Stimulated activated CD4-positive, alpha-beta T cell treated with anti-CD3 and anti-CD28 coated beads, Interleukin-4, amount 100 ng/mL, for 48 hours (primary cell): ENCODE data around the gene FBH1.
"Not testable (repeated sequence)": the region's sequence is repeated elsewhere in the genome, so short reads cannot be mapped to it uniquely, and the experiment has no call there.

ENCODE experiments used
- DNase-seq, 2 donors: peaks; one replicate each; pipeline ENCODE4 v3.0.0-alpha.2; 2020; ENCODE audit warnings: low read depth in 2 of 2

Gene FBH1

DNA sequence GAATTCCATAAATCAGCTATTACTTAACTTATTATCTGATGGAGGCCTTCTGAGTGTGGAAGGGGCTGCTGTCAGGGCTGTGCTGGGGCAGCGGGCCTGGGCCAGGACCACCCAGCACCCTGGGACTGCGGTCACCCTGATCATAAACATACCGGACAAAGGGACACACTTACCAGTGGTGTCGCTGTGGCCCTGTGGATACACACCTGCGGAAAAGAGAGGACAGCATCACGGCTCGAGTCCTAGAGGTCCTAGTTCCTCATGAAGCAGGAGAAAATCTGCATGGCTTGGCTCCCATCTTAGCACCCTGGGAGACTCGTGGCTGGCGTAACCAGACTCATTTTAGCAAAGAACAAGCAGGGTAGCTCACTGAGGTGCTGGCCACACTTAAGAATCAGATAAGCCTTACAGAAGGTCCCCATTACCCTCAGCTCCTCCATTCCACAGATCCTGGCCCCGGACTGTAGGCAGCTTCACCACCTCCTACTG lies 69.6 kb downstream of the FBH1 start:
- DNase-seq, result no peak

DNA sequence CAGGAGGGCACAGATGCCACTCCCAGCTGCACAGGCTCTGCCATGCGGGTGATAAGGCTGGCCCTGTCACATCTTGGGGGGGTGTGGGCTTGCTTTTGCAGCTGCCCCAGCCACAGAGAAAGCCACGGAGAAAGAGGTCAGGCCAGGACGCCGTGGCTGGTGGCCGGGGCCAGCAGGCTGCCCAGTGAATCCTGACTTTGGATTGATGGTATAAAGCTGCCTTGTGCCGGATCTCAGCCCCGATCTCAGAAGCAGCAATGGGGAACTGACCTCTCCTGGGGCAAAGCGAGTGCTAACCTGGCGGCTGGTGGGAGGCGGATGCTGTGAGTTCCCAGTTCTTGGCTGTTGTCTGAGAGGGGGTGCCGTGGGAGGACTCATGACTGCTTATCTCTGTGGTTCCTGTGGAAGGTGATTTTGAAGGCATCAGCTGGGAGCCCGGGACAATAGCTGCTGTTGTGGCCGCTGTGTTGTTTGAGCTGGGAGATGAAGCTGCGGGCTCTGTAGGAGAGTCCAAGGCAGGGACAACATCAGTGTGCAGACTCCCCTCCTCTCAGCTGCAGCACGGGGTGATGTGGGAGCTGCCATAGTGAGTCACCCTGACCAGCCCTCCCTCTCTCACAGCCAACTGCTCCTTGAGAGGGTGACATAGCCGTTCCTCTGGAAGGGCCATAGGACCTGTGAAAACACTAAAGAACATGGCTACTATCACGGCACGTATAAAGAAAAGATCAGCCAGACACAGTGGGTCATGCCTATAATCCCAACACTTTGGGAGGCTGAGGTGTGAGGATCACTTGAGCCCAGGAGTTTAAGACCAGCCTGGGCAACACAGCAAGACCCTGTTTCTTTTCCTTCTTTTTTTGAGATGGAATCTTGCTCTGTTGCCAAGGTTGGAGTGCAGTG lies 70.3 kb downstream of the FBH1 start:
- DNase-seq, result no peak

GRCh38 chr10:5960973-5961275 lies 70.9 kb downstream of the FBH1 start:
- DNase-seq, result not testable (repeated sequence)

DNA sequence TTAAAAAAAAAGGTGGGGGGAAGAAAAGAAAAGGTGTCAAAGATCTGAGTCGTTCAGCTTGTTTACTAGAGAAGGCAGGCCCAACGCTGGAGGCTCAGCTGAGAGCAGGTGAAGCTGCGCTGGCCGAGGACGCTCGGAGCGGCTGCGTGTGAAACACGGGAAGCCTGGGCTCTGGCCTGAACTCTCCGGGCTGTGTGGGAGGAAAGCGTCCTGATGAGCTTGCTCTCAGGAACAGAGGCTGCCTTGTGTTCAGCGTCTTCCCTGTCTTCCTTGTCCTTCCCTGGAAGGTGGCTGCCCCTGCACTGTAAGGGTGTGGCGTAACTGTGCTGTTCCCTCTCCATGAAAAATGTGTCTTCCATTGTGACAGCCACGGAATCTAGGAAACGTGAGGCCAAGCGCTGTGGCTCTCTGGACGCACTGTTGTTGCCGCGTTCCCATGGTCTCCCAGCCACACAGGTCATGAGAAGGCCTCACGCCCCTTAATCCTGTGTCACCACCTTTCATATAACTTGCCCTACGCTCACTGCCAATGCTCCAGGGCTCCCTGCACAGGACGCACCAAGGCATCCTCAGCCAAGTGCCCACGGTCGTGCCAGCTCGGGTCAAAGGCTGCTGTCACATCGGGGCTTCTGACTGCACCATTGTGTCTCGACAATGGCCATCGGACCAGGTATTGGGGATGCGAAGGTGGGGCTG lies 71.5 kb downstream of the FBH1 start:
- DNase-seq, result no peak

DNA sequence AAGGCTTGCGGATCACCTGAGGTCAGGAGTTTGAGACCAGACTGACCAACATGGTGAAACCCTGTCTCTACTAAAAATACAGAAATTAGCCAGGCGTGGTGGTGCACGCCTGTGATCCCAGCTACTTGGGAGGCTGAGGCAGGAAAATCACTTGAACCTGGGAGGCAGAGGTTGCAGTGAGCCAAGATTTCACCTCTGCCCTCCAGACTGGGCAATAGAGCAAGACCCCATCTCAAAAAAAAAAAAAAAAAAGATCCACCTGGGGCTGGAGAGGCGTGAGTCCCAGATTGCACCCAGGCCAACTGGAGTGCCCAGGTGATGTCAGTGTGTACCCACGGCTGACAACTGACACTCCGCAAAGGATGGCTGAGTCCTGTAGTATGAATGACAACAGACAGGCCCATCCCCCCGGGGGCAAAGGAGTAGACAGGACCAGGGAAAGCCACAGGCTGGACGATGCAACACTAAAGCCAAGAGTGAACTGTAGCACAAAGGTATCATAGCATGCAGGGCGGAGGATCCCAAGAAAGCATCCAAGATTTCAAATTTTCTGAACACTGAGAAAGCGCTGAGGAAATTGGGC lies 72.4 kb downstream of the FBH1 start:
- DNase-seq, result not testable (repeated sequence)

DNA sequence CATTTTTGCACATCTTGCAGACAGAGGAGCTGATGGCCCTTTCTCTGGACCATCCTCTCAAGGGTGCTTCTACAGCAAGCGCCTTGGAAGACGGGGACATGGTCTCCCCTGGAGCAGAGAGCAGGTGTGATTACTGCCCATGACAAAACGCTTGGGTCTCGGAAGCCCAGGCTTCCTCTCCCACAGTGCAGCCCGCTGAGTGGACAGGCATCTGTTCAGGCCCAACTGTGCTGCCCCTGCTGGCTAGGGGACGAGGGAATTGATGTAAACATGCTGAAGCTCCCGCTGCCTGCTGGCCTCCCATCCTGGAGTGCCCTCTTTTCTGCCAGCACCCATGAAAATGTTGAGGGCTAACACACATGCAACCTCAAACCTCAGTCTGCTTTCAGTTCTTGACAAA lies 73.0 kb downstream of the FBH1 start:
- DNase-seq, result no peak

DNA sequence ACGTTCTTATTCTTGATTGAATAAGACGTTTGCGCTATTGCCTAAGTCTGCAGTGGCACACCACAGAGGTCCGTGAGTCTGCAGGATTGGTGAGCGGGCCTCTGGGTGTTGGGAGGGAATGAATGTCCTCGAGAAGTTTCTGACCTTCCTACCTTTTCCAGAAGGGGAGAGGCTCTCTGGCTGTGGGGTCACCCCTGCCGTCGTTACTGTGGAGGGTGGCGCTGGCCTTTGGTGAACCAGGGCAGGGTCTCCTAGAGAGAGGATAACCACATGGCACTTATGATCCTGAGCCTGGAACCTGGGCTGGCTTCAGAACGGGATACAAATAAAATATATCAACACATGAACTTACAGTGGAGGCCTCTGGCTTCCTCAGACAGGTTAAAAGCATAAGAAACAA lies 73.5 kb downstream of the FBH1 start:
- DNase-seq, result no peak

GRCh38 chr10:5964736-5965135 lies 74.7 kb downstream of the FBH1 start:
- no peak for DNase-seq

- DNase-seq, result no peak
These were observed 75.2 kb downstream of the FBH1 start for GRCh38 chr10:5965266-5965665.

GRCh38 chr10:5968037-5968680 lies 78.1 kb downstream of the FBH1 start:
- DNase-seq, result no peak

GRCh38 chr10:5968681-5969453 lies 78.8 kb downstream of the FBH1 start:
- DNase-seq, result no peak

- DNase-seq, result no peak
These were observed 80.0 kb downstream of the FBH1 start for GRCh38 chr10:5970066-5970465.

GRCh38 chr10:5970527-5970926 lies 80.5 kb downstream of the FBH1 start:
- no peak for DNase-seq

DNA sequence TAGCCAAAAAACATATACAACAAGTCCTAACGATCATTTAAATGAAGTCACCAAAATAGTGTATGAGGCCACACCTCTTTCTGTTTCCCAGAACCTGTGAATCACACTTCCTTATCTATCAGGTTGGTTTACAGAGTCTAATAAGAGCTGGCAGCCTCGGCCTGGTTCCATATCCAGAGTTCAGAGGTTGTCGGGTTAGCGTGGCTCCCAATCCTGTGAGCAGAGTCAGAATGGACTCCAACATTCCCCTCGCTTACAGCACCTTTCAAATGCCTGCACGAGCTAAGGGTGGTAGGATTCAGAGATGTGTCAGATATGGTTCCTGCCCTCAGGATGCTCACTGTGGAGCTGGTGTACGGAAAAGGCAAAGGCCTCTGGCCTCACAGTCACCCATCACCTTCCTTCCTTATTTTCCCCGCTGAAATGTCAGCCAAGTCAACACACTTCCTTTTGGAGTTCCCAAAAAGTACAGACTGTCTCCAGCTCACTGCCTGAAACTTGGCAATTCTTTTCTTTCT lies 81.3 kb downstream of the FBH1 start:
- DNase-seq, result peak in 1 of 2 donors; percentile 17

- DNase-seq, result no peak
These were observed 81.8 kb downstream of the FBH1 start for GRCh38 chr10:5971886-5972285.

- DNase-seq, result no peak
These were observed 83.0 kb downstream of the FBH1 start for GRCh38 chr10:5973069-5973468.

GRCh38 chr10:5975641-5976473 lies 85.8 kb downstream of the FBH1 start:
- peak; percentile 35 to 58 for DNase-seq

DNA sequence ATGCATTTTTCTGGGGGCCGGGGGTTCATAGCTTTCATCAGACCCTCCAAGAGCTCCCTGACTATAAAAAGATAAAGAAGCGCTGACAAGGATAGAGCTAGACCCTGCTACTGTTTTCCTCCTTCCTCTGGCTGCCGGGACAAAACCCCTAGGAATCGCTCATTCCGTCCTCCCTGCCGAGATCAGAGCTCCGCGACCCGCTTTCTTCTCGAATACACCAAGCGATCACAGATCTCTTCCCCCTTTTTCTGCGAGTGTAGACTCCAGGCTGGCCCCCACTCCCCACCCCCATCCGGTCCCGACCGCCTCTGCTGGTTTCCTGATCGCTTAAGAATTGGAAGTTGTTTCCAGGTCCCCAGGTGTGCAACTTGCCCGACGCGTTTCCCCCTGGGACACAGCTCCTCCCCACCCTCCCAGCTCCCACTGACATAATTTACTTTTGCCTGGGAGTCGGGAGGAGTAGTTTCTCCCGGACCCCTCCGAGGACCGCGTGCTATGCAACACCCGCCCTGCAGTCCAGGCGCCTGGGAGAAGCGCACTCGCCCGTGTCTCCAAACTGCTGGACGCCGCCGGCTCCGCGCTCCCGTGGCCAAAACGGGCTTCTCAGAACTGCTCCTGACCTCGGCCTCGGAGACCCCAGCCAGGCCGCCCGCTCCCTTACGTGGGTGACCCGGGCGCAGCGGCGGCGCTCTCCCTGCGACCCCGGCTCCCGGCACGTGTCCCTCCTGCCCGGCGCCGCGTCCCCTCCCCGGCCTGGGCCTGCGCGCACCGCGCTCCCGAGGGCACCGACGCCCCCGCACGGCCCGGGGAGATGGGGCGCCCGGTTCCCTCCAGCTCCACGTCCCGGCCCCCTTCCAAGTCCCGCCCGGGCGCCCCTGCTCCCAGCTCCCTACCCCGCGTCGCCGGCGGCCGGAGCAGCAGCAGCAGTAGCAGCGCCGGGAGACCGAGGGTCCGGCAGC lies 86.7 kb downstream of the FBH1 start:
- peak; percentile 34 to 36 for DNase-seq
